ENCODE results near the gene ABCC6.

- TF ChIP-seq CTCF (IDR thresholded peaks at IDR 0.05) (no peak), SIN3A (IDR thresholded peaks at IDR 0.05; ENCODE audit: borderline replicate concordance, low read depth, low read length) (no peak)
Measured at GRCh38 chr16:16151315-16151714, 72.0 kb downstream of the ABCC6 start.

All from SK-N-SH (cell line).